GM13976 (cell line): Measurements from ENCODE around the gene TST.
"Not testable (repeated sequence)": the region's sequence is repeated elsewhere in the genome, so short reads cannot be mapped to it uniquely, and the experiment has no call there.

Experiments used
- DNase-seq: peaks from one replicate; pipeline ENCODE4 v3.0.0; 2012; ENCODE audit warnings: low spot score
- in situ Hi-C: fragments of 300-500 bp; cut with MboI; formaldehyde crosslinking; loops from one replicate; pipeline ENCODE4 v1.12.0; 2022; ENCODE audit warnings: low sequenced_read_pairs, mixed read lengths, inconsistent platforms; ENCODE audit not compliant: unreplicated experiment
- TF ChIP-seq, protein P1 (sequence below): IDR thresholded peaks from 2 replicates; pipeline ENCODE4 v1.5.1; 2012; ENCODE audit warnings: borderline replicate concordance, mild to moderate bottlenecking; ENCODE audit not compliant: insufficient read depth; ENCODE audit errors: extremely low read depth, missing control alignments, control extremely low read depth

The TST gene

DNA sequence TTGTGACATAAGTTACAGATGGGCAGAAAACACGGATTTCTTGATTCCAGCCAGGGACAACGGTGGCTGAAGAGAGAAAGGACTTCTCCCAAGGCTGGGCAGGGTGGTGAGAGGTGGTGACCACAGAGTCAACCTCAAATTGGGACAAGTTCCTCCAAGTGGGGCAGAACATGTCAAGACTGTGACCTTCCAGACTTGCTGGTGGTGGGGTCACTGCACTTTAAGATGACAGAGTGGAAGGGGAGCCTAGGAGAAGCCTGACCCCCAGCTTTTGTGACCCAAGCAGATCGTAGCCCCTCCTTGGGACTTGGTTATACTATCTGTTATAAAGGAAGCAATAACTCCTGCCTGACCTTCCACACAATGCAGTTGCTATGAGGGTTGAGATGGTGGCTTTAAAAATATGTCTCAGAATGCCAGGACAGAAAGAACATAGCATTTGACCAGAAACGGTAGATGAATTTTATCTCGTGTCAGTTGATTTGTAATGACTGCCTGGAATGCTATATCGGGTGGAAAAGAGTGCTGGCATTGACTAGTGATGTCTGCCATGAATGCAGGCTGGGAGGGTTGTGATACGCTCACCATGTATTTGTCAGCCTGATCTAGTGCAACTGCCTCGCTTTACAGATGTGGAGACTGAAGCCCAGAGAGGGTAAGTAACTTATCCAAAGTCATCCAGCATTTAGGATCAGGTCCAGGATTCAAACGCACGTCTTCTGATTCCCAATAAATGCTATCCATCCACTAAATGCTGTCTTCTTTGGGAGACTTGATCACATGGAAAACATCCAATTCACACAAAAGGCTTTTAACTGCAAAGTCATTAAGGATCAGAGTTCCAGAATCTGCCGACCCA, 18.3 kb downstream of the TST start:
- no peak for DNase-seq
- TF ChIP-seq, protein P1, sequence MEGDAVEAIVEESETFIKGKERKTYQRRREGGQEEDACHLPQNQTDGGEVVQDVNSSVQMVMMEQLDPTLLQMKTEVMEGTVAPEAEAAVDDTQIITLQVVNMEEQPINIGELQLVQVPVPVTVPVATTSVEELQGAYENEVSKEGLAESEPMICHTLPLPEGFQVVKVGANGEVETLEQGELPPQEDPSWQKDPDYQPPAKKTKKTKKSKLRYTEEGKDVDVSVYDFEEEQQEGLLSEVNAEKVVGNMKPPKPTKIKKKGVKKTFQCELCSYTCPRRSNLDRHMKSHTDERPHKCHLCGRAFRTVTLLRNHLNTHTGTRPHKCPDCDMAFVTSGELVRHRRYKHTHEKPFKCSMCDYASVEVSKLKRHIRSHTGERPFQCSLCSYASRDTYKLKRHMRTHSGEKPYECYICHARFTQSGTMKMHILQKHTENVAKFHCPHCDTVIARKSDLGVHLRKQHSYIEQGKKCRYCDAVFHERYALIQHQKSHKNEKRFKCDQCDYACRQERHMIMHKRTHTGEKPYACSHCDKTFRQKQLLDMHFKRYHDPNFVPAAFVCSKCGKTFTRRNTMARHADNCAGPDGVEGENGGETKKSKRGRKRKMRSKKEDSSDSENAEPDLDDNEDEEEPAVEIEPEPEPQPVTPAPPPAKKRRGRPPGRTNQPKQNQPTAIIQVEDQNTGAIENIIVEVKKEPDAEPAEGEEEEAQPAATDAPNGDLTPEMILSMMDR: no peak
- in situ Hi-C loops: no loop called here

DNA sequence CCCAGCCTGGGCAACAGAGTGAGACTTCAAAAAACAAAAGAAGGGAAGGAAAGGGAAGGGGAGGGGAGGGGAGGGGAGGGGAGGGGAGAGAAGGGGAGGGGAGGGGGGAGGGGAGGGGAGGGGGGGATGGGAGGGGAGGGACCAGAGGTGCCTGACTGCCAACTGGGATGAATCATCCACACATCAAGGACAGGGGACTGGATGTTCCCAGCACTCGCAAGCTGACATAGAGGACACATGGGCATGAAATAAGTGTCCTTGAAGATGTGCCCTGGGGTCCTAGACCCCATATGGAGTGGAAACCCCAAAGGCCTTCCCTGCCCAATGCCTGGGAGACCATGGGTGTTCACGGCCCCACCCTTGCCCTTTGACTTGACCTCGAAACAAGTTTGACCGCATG, 19.8 kb downstream of the TST start:
- DNase-seq: no peak
- TF ChIP-seq, protein P1: no peak
- in situ Hi-C loops: no loop called here

DNA sequence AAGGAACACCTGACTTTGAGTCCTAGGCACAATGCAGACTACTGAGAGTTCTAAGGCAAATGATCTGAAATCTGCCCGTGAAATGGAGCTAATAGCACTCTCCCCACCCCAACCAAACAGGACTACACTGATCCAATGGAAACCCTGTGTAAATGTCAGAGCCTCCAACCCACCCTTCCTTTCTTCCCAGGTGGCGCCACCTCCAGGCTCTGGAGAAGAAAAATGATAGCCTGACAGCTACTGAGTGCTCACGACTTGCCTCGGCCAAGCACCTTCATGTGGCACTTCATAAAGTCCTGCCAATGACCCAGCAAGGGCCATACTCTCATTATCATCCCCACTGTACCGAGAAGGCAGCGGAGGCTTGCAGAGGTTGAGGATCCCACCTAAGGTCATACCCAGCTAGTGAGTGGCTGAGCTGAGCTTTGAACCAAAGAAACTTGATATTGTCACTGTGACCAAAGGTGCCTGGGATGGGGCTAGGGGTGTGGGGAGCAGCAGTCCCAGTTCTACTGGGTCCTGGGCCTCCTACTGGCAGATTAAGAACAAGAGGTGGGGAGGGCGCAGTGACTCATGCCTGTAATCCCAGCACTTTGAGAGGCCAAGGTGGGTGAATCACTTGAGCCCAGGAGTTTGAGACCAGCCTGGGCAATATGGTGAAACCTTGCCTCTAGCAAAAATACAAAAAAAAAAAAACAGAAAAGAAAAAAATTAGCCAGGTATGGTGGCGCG, 20.5 kb downstream of the TST start:
- DNase-seq: no peak
- TF ChIP-seq, protein P1: no peak
- in situ Hi-C loops: no loop called here

DNA sequence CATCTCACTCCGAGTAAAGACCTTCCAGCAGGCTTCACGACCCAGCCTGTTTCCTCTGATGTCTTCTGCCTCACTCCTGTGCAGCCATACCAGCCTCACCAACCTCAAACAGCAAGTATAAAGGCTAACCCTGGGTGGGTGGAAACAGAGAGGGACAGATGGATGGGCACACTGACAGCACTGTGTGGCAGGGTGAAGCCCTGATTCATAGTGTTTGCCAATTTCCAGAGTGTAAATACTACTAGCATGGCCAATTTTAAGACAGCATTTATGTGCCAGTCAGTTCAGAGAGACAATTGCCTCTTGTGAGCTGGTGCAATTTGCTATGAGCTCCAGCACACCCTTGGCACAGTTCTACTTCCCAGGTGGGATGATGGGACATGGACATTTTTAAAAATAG, 21.5 kb downstream of the TST start:
- in situ Hi-C loops: no loop called here
- DNase-seq: no peak
- TF ChIP-seq, protein P1: no peak

DNA sequence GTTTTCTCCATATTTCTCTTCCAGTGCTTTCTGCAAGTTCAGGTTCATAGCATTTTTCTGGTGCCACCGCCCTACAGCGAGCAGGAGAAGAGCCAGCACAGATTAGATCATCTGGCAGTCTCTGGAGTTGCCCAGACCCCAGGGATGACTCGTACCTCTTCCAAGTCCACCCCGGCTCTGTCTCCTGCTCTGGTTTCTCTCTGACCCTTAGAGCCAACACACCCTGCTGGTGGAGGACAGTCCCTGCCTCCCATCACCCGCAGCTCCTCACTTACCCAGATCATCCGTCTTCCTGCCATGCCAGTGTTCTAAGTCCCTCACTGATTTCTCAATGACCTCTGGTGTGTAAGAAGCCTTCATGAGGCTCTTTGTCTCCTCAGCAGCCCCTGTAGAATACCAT, 28.0 kb downstream of the TST start:
- in situ Hi-C loops: no loop called here
- TF ChIP-seq, protein P1: no peak
- DNase-seq: no peak

DNA sequence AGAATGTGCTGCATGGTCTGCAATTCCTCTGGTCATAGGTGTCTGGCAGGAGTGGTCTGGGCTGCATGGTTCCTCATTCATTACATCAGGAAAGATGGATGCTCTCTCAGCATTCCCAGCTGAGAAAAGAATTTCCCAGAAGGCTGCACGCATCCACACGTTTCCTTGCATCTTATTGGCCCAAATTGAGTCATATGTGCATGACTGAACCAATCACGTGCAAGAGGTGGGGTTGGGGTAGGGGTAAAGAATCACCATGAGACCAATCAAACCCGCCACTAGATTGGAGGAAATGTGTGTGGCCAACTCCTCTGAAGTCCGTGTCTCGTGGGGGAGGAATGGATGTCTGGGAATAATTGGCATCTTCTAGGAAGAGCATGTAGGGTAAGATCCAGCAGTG, 28.8 kb downstream of the TST start:
- no peak for DNase-seq
- in situ Hi-C loops: no loop called here
- TF ChIP-seq, protein P1: no peak

DNA sequence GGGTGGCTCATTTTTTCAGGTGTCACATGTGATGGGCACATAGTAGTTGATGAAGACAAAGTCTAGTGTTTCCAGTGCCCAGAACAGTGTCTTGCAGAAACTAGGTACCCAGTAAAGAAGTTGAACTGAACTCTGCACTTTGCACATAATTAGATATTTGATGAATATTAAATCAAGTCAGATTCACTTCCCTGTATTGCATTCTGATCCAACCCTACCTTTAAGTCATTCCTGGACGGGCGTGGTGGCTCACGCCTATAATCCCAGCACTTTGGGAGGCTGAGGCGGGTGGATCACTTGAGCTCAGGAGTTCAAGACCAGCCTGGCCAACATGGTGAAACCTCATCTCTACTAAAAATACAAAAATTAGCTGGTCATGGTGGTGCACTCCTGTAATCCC, 30.2 kb downstream of the TST start:
- in situ Hi-C loops, DNase-seq: not testable (repeated sequence)
